GM23248 (cell line): ENCODE data around the gene MAP4K3. TPM values are rescaled to one million over a fixed set of nuclear protein-coding genes. Genes with fewer than 3 reads are reported as not detected.

ENCODE experiments used
- DNase-seq: peaks from one replicate; pipeline ENCODE4 v3.0.0-alpha.2; 2015
- H2AFZ ChIP-seq: fragments of 200-600 bp; sonication (generic); 2 replicates; pipeline ENCODE4 v1.6.1; 2016; ENCODE audit warnings: antibody characterized with exemption
- H3F3A ChIP-seq: fragments of 200-600 bp; sonication (generic); 2 replicates; pipeline ENCODE4 v1.6.1; 2016; ENCODE audit warnings: mild to moderate bottlenecking, antibody characterized with exemption, mixed run types; ENCODE audit not compliant: insufficient read depth
- H3K27ac ChIP-seq: fragments of 200-600 bp; sonication (generic); 2 replicates; pipeline ENCODE4 v1.5.1; 2016; ENCODE audit warnings: mild to moderate bottlenecking
- H3K27me3 ChIP-seq: fragments of 200-600 bp; sonication (generic); replicated peaks from 2 replicates; pipeline ENCODE4 v1.6.1; 2016; ENCODE audit warnings: mild to moderate bottlenecking; ENCODE audit not compliant: insufficient read depth
- H3K36me3 ChIP-seq: fragments of 200-600 bp; sonication (generic); 2 replicates; pipeline ENCODE4 v1.6.1; 2016; ENCODE audit warnings: low read depth, mild to moderate bottlenecking
- H3K4me1 ChIP-seq: fragments of 200-600 bp; sonication (generic); 2 replicates; pipeline ENCODE4 v1.6.1; 2016; ENCODE audit warnings: mild to moderate bottlenecking; ENCODE audit not compliant: insufficient read depth
- H3K4me2 ChIP-seq: fragments of 200-600 bp; sonication (generic); one replicate; pipeline ENCODE4 v1.6.1; 2016; ENCODE audit warnings: mild to moderate bottlenecking; ENCODE audit not compliant: unreplicated experiment
- H3K4me3 ChIP-seq: fragments of 200-600 bp; sonication (generic); 2 replicates; pipeline ENCODE4 v1.5.1; 2016; ENCODE audit warnings: mild to moderate bottlenecking
- H3K79me2 ChIP-seq: fragments of 200-600 bp; sonication (generic); 2 replicates; pipeline ENCODE4 v1.6.1; 2016; ENCODE audit warnings: mild to moderate bottlenecking; ENCODE audit not compliant: insufficient read depth
- H3K9ac ChIP-seq: fragments of 200-600 bp; sonication (generic); 2 replicates; pipeline ENCODE4 v1.6.1; 2016; ENCODE audit warnings: mild to moderate bottlenecking
- H3K9me2 ChIP-seq: fragments of 200-600 bp; sonication (generic); 2 replicates; pipeline ENCODE4 v1.6.1; 2016; ENCODE audit warnings: mixed run types, mild to moderate bottlenecking, moderate library complexity; ENCODE audit not compliant: insufficient read depth
- H3K9me3 ChIP-seq: fragments of 200-600 bp; sonication (generic); one replicate; pipeline ENCODE4 v1.6.1; 2017; ENCODE audit warnings: low read depth
- H4K20me1 ChIP-seq: fragments of 200-600 bp; sonication (generic); 2 replicates; pipeline ENCODE4 v1.6.0; 2016; ENCODE audit not compliant: insufficient read depth
- EZH2 ChIP-seq: fragments of 200-600 bp; sonication (generic); IDR thresholded peaks from 2 replicates; pipeline ENCODE4 v1.6.1; 2018; ENCODE audit warnings: antibody characterized with exemption, mild to moderate bottlenecking; ENCODE audit not compliant: insufficient read depth, poor library complexity, severe bottlenecking
- EZH2phosphoT487 ChIP-seq: fragments of 200-600 bp; sonication (generic); IDR thresholded peaks from 2 replicates; pipeline ENCODE4 v1.6.1; 2018; ENCODE audit warnings: antibody characterized with exemption, moderate library complexity, mild to moderate bottlenecking, low read depth; ENCODE audit not compliant: insufficient read depth
- WGBS, 2 experiments: methylation state at CpG; one replicate each; pipeline ENCODE4 v1.1.6; 2015 to 2017; ENCODE audit warnings: low lambda C conversion rate in 2 of 2, low coverage in 1 of 2; ENCODE audit errors: missing lambda C conversion rate in 2 of 2; 5-methylcytosine and 5-hydroxymethylcytosine counted together
- in situ Hi-C: fragments of 300-500 bp; cut with MboI; formaldehyde crosslinking; loops from 2 replicates; pipeline ENCODE4 v1.15.0; 2020
- polyA plus RNA-seq: library from polyadenylated mRNA; unstranded; fragments of >200 nt; fragmentation: Nextera tagmentation; extraction: Ambion mirVana; gene quantifications from 2 replicates; pipeline ENCODE4 v1.2.1, GENCODE V29; 2016
- total RNA-seq: library from RNA; depleted of rRNA; stranded (reverse); fragments of >200 nt; shearing (Covaris generic); gene quantifications from 2 replicates; pipeline ENCODE4 v1.2.3, GENCODE V29; 2014

The MAP4K3 gene
- total and polyA plus RNA-seq, 2 experiments from 2014 or later: 9.9 to 32.0 TPM

DNA sequence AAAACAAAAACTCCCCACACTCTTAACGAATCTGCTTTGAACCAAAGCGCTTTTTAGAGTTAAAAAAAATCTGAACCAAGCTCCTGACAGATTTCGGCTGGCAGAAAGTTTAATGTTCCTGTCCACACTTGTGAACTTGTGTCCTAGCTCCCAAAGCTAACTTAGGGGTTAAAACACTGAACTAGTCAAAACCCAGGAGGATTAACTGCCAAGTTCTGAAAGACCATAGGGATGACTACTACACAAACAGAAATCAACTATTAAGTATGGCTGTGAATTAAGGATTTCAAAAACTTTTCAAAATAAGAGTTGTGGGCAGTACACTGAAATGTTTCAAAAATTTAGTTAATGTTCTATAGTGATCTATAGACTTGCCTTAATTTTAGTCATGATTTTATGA is 167.1 kb downstream of the MAP4K3 start:
- TF ChIP-seq EZH2phosphoT487 (no peak), EZH2 (no peak)
- no peaks in the 10 kb centered on the region for H3K9me3 ChIP-seq
- H3F3A ChIP-seq: no peaks in the 10 kb centered on the region
- no peak overlapping the region for H3K27ac ChIP-seq
- H3K9ac ChIP-seq: no peak overlapping the region
- H3K9me2 ChIP-seq: no peaks in the 10 kb centered on the region
- 91% methylated on average over 3 of the region's 3 CpGs for WGBS, 2 experiments
- in situ Hi-C loops: no loop called here
- peaks cover 40% of the 10 kb centered on the region for H3K36me3 ChIP-seq
- no peak overlapping the region for H3K4me2 ChIP-seq
- H3K4me3 ChIP-seq: no peak overlapping the region
- no peaks in the 10 kb centered on the region for H3K79me2 ChIP-seq
- H2AFZ ChIP-seq: no peak overlapping the region
- H4K20me1 ChIP-seq: no peaks in the 10 kb centered on the region
- no peak for DNase-seq
- no peaks in the 10 kb centered on the region for H3K27me3 ChIP-seq
- H3K4me1 ChIP-seq: no peaks in the 10 kb centered on the region; the same call in 1 of the 2 replicates

DNA sequence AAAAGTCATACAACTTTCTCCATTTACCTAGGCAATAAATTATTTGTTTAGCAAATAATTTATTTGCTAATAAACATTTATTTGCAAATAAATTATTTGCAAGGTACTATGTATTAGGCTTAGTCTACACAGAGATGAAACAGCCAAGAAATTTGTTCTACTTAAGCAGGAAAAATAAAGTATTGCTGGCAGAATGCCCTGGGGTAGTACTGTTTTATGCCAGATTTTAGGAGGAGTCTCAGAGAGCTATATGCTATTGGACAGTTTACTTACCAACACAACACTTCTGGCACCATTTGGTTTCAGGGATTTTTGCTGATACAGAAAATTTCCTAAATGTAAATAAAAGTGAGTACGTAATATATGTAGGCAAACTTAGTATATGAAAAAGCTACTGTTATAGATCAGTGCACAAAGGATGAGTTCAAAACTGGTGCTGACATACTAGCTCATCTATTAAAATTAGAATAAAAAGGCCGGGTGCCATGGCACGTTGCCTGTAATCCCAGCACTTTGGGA is 170.1 kb downstream of the MAP4K3 start:
- Histone ChIP-seq H3K4me1 (no peaks in the 10 kb centered on the region; the same call in 1 of the 2 replicates), H4K20me1 (no peaks in the 10 kb centered on the region), H3K79me2 (no peaks in the 10 kb centered on the region), H3K36me3 (peaks cover 38% of the 10 kb centered on the region), H3K27ac (no peak overlapping the region), H2AFZ (no peak overlapping the region), H3K9ac (no peak overlapping the region), H3K9me3 (no peaks in the 10 kb centered on the region), H3K4me2 (no peak overlapping the region), H3K27me3 (no peaks in the 10 kb centered on the region), H3K4me3 (no peak overlapping the region), H3K9me2 (no peaks in the 10 kb centered on the region), H3F3A (no peaks in the 10 kb centered on the region)
- in situ Hi-C loops: no loop called here
- no peak for DNase-seq
- WGBS, 2 experiments: 98 to 100% methylated on average over 3 of the region's 3 CpGs
- no peak for TF ChIP-seq EZH2
- no peak for TF ChIP-seq EZH2phosphoT487

DNA sequence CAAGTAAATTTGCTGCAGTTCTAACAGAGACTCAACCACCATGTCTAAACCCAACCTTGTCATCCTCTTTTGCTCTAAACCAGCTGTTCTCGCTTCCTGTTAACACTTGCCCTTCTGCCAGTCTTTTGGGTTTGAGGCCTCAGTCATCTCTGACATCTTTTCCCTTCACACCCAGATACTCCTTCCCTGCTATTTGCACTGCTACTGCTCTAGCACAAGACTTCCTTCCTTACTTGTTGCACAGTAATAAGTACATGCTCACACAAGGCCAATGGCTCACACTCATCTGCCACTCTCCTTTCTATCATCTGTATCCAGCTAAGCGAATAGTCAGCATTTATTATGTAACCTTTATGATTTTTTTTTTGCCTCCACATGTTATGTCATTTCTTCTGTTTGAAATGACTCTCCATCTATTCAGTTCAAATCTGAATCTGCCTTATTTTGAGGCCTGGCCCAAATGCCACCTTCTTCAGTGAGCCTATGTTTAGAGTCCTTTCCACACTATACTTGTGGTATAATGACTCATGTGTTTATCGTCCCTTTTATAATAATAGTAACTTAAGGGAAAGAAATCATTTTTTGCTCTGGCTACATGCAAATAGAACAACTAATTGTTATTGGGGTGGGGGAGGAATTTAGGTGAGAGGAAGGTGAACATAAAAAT is 170.8 kb downstream of the MAP4K3 start:
- TF ChIP-seq EZH2phosphoT487: no peak
- TF ChIP-seq EZH2: no peak
- H3K4me2 ChIP-seq: no peak overlapping the region
- 94 to 96% methylated on average over 3 of the region's 3 CpGs for WGBS, 2 experiments

DNA sequence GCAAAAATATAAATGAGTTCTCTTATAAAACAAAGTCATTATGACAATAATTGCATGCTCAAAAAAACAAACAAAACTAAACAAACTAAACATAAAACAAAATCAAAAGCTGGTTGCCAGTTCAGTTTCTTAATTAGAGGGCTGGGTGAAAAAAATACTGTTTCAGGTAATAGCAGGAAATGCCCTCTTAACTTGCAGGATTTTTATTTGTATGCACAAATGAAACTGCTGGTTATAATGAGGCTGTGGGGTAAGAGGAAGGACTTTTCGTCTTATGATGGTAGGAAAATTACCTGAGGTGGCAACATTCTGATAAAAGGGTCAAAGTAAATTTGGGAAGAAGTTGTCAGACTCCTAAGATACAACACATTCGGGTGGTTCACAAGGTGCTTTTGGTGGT is 171.8 kb downstream of the MAP4K3 start:
- Histone ChIP-seq H2AFZ (no peak overlapping the region), H3K27me3 (no peaks in the 10 kb centered on the region), H3K9ac (no peak overlapping the region), H3K9me2 (no peaks in the 10 kb centered on the region), H3K4me2 (no peak overlapping the region), H4K20me1 (no peaks in the 10 kb centered on the region), H3K79me2 (no peaks in the 10 kb centered on the region), H3K27ac (no peak overlapping the region), H3K4me1 (no peaks in the 10 kb centered on the region; the same call in 1 of the 2 replicates), H3K4me3 (no peak overlapping the region), H3K36me3 (peaks cover 22% of the 10 kb centered on the region), H3F3A (no peaks in the 10 kb centered on the region), H3K9me3 (no peaks in the 10 kb centered on the region)
- 96 to 100% methylated on average over 2 of the region's 2 CpGs for WGBS, 2 experiments
- no peak for TF ChIP-seq EZH2phosphoT487
- no peak for TF ChIP-seq EZH2
- in situ Hi-C loops: no loop called here
- DNase-seq: no peak

More for the DNA sequence above, 170.8 kb downstream of the MAP4K3 start:
- no peaks in the 10 kb centered on the region for H3F3A ChIP-seq
- H3K79me2 ChIP-seq: no peaks in the 10 kb centered on the region
- H3K9ac ChIP-seq: no peak overlapping the region
- no peaks in the 10 kb centered on the region for H4K20me1 ChIP-seq
- H3K27ac ChIP-seq: no peak overlapping the region
- peaks cover 31% of the 10 kb centered on the region for H3K36me3 ChIP-seq
- no peak overlapping the region for H3K4me3 ChIP-seq
- H3K27me3 ChIP-seq: no peaks in the 10 kb centered on the region
- DNase-seq: peak; percentile 8
- H3K9me3 ChIP-seq: no peaks in the 10 kb centered on the region
- H2AFZ ChIP-seq: no peak overlapping the region
- no peaks in the 10 kb centered on the region for H3K9me2 ChIP-seq
- in situ Hi-C loops: no loop called here
- H3K4me1 ChIP-seq: no peaks in the 10 kb centered on the region; the same call in 1 of the 2 replicates
